GM18951 (cell line): ENCODE data around the gene ANKFY1.

ENCODE experiments used
- POLR2A ChIP-seq: IDR thresholded peaks from 4 replicates; pipeline ENCODE4 v1.6.1; 2011; ENCODE audit warnings: mild to moderate bottlenecking; ENCODE audit not compliant: insufficient read length, insufficient read depth; ENCODE audit errors: extremely low read depth
- in situ Hi-C: fragments of 300-500 bp; cut with MboI; formaldehyde crosslinking; loops from one replicate; pipeline ENCODE4 v1.12.0; 2022; ENCODE audit warnings: low sequenced_read_pairs, mixed read lengths, inconsistent platforms; ENCODE audit not compliant: unreplicated experiment

Gene ANKFY1

DNA sequence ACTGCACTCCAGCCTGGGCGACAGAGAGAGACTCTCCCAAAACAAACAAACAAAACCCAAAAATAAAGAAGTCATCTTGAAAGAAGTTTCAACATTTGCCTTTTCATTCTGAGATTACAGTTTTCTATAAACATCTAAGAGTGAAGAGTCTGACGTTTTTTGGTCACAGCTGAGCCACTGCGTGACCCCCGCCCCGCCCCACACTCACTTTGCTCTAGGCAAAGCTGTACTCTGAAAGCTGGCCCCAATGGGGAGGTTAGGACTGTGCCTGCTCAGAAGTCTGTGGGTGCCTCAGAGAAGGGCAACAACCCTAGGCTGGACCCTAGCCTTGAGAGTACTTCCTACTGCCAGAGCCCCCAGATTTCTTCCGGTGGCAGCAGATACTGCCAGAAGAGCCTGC, 101.5 kb downstream of the ANKFY1 start:
- in situ Hi-C loops = no loop called here
- no peak for TF ChIP-seq POLR2A

DNA sequence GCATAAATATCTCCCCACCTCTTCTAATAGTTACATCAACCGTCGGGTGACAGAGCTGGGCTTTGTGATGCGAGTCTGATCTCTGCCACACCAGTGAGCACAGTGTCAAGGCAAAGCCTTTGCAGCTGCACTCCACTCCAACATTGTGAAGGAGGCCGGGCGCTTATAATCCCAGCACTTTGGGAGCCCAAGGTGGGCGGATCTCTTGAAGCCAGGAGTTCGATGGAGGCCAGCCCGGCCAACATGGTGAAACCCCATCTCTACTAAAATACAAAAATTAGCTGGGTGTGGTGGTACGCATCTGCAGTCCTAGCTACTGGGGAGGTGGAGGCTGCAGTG, 101.8 kb downstream of the ANKFY1 start:
- in situ Hi-C loops = no loop called here
- TF ChIP-seq POLR2A = no peak

- in situ Hi-C loops = no loop called here
Observed at GRCh38 chr17:4161192-4161966, 102.4 kb downstream of the ANKFY1 start.

GRCh38 chr17:4160294-4160859, 103.4 kb downstream of the ANKFY1 start:
- TF ChIP-seq POLR2A = no peak
- in situ Hi-C loops = no loop called here

More at GRCh38 chr17:4161192-4161966, 102.4 kb downstream of the ANKFY1 start:
- no peak for TF ChIP-seq POLR2A

GRCh38 chr17:4159761-4160160, 104.0 kb downstream of the ANKFY1 start:
- in situ Hi-C loops = no loop called here
- TF ChIP-seq POLR2A = no peak

DNA sequence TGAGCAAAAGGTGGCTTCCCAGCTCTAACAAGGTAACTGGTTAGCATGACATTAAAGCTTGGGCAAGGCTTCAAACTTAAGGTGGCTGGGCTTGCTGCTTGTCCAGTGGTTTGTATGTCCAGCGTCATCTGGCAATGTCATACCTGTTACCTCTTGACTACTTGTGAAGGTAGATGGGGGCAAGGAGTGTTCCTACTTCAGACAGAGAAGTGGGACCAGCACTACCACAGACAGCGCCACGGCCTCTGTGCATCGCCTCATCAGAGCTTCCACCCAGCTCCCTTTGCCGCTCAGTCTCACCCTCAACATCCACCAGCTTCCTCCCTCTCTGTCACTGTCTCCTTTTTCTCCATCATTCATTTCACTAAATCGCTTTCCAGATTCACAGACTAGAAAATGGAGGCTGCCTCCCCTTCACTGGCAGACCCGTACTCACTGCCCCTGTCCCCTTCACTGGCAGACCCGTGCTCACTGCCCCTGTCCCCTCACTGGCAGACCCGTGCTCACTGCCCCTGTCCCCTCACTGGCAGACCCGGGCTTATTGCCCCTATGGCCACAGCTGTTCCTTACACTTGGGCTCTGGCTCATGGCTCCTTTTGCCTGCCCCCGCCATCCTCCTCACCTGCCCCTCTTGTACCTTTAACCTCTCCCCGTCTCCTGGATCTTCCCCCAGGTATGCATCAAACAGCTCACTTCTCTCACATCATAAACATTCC, 106.0 kb downstream of the ANKFY1 start:
- in situ Hi-C loops = no loop called here
- TF ChIP-seq POLR2A = no peak

GRCh38 chr17:4156750-4157381, 106.9 kb downstream of the ANKFY1 start:
- no peak for TF ChIP-seq POLR2A
- in situ Hi-C loops = no loop called here

GRCh38 chr17:4155980-4156620, 107.7 kb downstream of the ANKFY1 start:
- in situ Hi-C loops = no loop called here
- no peak for TF ChIP-seq POLR2A

- in situ Hi-C loops = no loop called here
- no peak for TF ChIP-seq POLR2A
Observed at GRCh38 chr17:4154201-4154600, 109.6 kb downstream of the ANKFY1 start.

DNA sequence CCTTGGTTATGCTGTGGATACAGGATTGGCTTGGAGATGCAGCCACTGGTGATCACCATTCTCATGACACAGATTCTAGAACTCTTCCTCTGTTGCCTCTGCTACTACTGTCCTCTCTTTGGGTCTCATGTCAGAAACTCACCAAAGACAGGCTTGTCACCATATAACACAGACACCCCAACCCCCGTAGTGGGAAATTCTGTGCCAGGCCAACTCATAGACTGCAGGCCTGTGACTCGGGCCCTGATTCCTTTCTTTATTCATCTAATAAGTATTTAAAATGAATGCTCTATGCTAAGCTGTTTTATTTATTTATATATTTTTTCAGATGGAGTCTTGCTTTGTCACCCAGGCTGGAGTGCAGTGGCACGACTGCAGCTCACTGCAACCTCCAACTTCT, 111.3 kb downstream of the ANKFY1 start:
- in situ Hi-C loops = no loop called here
- TF ChIP-seq POLR2A = no peak

DNA sequence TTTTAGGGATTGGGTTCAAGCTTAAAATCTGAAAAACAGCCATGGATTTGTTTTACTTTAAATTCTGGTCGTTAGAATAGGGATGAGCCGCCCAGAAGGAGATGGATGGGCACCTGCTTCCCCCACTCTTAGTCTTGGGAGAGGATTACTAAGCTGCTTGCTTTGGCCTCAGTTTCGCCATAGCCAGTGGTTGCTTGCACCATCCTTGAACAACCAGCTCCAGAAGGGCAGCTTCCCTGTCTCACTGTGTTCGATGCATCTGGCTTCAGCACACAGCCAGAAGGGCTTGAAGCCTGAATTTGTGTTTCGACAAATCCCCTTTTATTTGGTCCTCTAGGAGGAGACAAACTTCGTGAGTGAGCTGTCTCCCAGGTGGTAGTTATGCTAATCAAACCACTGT, 113.7 kb downstream of the ANKFY1 start:
- in situ Hi-C loops = no loop called here
- no peak for TF ChIP-seq POLR2A

DNA sequence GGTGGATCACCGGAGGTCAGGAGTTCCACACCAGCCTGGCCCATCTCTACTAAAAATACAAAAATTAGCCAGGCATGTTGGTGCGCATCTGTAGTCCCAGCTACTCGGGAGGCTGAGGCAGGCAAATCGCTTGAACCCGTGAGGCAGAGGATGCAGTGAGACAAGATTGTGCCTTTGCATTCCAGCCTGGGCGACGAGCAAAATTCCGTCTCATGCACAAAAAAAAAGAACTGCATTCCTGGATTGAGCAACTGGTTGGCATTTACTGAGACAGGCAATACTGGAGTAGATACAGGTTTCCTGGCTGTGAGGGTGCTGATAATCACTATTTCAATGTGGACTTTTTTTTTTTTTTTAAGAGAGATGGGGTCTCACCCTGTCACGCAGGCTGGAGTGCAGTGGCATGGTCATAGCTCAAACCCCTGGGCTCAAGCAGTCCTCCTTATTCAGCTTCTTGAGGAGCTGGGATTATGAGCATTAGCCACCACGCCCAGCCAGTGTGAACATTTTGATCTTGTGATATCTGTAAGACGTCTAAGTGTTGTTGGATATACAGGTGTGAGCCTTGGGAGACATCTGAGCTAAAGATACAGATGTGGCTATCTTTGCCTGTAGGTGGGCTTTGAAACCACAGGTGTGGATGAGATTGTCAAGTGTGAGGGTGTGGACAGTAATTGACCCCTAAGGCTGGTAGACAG, 115.0 kb downstream of the ANKFY1 start:
- in situ Hi-C loops = no loop called here
- no peak for TF ChIP-seq POLR2A
